Stimulated activated CD4-positive, alpha-beta T cell treated with anti-CD3 and anti-CD28 coated beads, Interleukin-4, amount 100 ng/mL, for 1 hour (primary cell): ENCODE data around the gene CDC42BPA.

Experiments
- DNase-seq: peaks from one replicate; pipeline ENCODE4 v3.0.0-alpha.2; 2020

The CDC42BPA gene

DNA sequence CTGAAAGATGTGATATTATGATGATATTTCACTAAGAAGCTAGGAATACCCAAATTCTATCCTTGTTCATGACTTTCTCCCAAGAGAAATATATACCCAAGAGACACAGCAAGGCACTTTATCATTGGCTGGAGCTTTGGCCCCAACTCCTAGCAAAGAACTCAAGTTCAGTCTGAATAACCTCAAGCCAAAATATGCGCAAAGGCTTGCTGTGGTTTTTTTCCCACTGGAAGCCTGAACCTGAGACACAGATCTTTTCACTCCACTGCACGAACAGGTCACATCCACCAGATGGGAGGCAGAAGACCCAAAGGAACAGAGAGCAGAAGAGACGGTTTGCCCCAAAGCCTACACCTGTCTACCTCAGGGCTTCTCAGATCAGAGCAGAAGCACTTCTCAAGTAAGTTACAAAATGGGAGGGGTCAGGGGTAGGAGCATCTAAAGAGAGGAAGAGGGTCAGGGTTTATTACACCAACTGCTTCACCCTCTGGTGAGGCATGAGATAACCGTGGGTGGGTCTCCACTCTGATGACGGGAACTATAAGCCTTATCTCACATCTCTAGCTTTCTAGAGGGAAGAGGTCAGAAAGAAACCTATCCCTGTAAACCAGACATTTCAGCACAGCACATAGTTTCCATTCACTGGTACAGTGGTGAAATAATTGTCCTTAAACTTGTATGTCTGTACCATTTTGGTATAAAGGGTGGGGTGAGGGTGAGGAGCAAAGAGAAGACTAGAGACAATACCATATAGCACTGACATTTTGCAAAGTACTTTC, 17.1 kb upstream of the CDC42BPA start:
- no peak for DNase-seq

GRCh38 chr1:227333423-227333822, 15.1 kb upstream of the CDC42BPA start:
- DNase-seq = no peak

- DNase-seq = no peak
Measured at GRCh38 chr1:227330279-227331076, 12.2 kb upstream of the CDC42BPA start.

GRCh38 chr1:227328405-227329019, 10.2 kb upstream of the CDC42BPA start:
- no peak for DNase-seq

DNA sequence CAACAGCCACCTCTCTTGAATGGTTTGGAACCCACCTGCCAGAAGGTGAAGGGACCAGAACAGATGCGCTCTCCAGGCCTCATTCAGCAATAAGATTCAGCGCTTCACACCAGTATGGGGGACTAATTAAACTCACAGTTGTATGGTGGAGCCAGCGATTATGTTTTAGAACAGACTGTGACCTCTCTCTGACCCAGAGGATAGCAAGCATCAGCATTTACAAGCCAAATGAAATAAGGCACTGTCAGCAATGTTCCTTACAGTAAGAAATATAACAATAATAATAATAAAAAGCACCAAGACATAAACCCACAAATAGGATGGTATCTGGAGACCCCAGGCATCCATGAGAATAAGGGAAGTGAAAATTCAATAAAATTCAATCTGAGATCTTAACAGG, 6.9 kb upstream of the CDC42BPA start:
- DNase-seq = no peak

DNA sequence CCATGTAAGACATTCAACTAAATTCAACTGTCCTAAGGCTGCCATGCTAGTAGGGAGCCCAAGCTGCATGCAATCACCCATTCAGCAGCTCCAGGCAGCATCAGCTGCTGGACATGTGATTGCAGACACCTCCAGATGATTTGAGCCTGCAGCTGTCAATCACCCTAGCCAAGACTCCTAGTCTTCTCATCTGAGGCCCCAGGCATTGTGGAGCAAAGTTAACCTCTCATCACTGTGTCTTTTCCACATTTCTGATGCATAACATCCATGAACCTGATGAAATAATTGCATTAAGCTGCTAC, 5.6 kb upstream of the CDC42BPA start:
- no peak for DNase-seq

GRCh38 chr1:227323171-227323966, 5.1 kb upstream of the CDC42BPA start:
- no peak for DNase-seq

GRCh38 chr1:227322376-227322775, 4.1 kb upstream of the CDC42BPA start:
- DNase-seq = no peak

DNA sequence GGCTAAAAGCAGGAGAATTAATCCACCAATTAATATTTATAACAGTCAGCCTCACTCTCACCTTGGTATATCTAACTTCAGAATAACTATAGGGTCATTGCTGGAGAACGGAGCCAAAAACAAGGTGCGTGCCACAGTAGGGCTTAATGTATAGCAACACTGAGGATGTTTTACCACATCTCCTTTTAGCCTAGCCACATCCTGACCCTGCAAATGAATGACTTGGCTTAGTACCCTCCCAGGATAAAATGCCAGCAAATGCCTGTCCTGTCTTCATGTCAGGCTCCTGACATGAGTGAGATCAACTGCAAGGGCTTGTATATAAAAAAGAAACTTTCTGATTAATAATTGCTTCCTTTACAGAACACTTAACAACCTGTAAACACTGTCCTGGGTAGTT, 2.7 kb upstream of the CDC42BPA start:
- DNase-seq = no peak

DNA sequence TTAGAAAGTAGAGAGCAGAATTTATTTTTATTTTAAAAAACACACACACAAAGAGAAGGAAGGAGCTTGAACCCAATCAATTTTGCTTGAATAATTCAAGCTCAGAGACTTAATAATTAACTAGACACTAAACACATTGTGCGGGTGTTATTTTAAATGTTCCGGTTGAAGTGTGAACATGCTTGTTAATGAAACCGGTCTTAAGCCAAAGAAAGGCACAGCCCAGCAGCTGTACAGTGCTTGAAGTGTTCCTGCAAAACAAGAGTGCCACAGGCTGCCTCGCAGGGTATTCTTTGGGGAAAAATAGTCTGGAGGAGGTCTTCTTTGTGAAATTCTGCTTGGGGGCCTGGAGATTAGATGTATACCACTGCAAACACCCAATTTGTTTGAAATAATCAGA, 2.2 kb upstream of the CDC42BPA start:
- no peak for DNase-seq

DNA sequence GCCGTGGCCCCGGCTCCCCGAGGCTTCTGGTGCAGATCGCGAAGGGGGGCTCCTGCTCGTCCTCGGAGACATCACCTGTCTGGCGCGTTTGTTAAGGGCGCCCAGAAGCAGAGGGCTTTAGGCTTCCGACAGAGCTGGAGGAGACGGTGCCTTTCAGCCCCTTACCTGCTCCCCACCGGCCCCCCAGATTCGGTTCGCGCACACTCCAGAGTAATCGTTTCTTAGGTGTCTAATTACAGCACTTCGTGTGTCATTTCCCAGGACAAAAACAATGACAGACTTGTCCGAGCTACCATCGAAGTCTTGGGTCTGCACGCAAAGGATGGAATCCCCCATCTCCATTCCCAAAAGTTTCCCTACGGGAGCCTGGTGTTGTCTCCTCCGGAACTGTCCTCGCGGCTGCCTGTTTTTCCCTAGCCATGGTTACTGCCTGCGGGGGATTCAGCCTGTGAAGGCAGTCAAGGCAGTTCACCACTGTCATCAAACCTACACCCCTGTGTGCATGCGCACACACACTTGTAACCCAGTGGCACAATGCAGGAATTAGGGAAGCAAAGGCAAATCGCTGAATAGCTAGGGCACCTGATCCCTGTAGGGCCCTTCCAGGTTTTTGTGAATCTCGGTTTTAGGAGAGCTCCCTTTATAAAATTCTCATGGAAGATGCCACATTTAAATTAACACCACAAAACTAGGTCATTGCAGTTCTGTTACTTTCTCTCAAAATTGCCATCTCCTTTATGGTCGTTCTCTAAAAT, 738 bp upstream of the CDC42BPA start:
- DNase-seq = no peak

GRCh38 chr1:227317523-227318015, 723 bp downstream of the CDC42BPA start:
- no peak for DNase-seq

DNA sequence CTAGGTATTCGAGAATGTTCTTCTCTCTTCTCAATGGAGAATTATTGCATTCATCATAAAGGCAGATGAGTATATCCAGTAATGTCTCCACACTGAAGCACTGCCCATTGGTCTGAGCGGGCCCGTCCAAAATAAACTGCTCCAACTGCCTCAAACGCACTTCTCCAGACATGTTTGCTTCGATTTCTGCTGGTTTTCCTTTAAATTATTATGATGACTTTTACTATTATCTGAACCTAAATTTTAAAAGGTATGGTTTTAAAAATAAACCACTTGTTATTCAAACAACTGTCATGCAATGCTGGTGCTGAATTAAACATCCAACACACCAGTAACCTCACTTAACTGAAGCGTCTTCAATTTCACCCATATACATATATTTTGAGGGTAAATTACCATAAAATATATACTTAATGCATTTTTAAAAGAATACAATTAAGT, 1.3 kb downstream of the CDC42BPA start:
- no peak for DNase-seq

GRCh38 chr1:227316456-227316855, 1.8 kb downstream of the CDC42BPA start:
- DNase-seq = no peak

GRCh38 chr1:227315629-227316346, 2.5 kb downstream of the CDC42BPA start:
- no peak for DNase-seq

DNA sequence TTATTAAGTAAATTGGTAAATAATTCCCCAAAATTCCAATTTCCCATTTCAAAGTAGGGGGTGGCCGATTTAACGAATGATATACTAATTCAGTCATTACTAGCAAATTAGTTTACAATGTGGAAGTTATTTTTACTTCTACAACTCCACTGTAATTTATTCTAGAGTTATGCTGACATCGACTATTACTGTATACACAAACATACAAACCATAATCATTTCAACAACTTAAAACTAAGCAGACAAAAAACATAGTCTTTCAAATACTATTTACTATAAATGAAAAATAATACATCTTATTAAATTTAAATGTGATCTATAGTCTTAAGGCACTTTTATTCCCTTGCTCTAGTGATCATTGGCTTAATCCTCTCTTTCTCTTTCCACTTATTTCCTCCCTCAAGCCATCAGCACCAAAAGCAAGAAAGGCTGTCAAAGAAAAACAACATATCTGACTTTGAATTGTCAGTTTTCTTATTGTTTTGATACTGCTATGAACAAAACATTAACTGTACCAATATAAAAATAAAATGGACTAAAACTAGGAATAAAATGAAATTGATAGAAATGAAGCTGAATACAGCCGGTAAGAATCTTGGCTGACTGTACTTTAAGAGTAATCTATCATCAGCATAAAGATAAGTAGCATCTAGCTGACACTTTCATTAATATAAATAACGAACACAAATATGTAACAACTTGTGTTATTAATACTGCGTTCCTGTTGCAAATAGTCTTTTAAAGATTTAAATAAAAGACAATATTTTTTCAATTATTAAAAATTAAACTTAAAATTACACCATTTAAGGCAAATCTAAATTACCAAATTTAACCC, 4.1 kb downstream of the CDC42BPA start:
- no peak for DNase-seq

GRCh38 chr1:227312361-227313025, 5.8 kb downstream of the CDC42BPA start:
- no peak for DNase-seq

DNA sequence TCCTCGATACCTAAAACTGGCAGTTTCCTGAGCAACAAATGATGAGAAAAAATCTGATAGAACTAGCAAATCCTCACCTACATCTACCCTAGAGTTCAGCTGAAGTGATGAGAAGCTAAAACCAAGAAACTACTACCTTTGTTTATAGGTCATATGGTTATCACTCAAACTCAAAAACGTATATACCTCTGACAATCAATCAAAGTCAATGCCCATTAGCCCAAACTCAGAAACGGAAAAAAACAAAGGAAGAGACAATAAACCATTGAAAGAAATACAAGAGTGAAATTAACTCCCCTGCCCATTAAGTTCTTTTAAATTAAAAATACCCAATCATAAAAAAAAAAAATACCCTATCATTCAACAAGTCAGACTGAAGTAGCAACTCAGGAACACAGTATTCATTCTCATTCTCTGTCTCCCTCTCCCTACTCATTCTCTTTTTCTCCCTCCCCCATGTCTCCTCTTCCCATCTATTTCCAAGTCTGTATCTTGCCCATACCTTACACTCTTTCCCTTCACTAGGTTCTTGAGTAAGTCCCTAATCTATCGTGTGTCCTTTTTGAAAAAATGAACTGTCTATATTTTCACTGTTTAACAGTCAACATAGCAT, 6.8 kb downstream of the CDC42BPA start:
- DNase-seq = no peak
